Type B pancreatic cell (in vitro differentiated cells): ENCODE results near the gene IDH2. TPM values are rescaled to one million over a fixed set of nuclear protein-coding genes. Genes with fewer than 3 reads are reported as not detected.

Experiments used
- DNase-seq: peaks from one replicate; pipeline ENCODE4 v3.0.0; 2021; ENCODE audit warnings: mixed read lengths; ENCODE audit not compliant: unreplicated experiment; ENCODE audit errors: extremely low spot score
- H3K27ac Mint-ChIP-seq: 2 replicates; pipeline ENCODE4 v1.8.0; 2021; ENCODE audit warnings: mild to moderate bottlenecking, mixed read lengths
- H3K27me3 Mint-ChIP-seq: 2 replicates; pipeline ENCODE4 v1.8.0; 2021; ENCODE audit warnings: mixed read lengths
- H3K36me3 Mint-ChIP-seq: 2 replicates; pipeline ENCODE4 v1.8.0; 2021; ENCODE audit warnings: mixed read lengths
- H3K4me1 Mint-ChIP-seq: one replicate; pipeline ENCODE4 v1.8.0; 2021; ENCODE audit warnings: mixed read lengths; ENCODE audit not compliant: unreplicated experiment
- H3K4me3 Mint-ChIP-seq: 2 replicates; pipeline ENCODE4 v1.8.0; 2021; ENCODE audit warnings: mild to moderate bottlenecking, mixed read lengths
- H3K9me3 Mint-ChIP-seq: 2 replicates; pipeline ENCODE4 v1.8.0; 2021; ENCODE audit warnings: mixed read lengths
- total RNA-seq: library from RNA; stranded (reverse); gene quantifications from 2 replicates; pipeline ENCODE4 v1.2.1, GENCODE V29; 2021; ENCODE audit warnings: low replicate concordance
- TF ChIP-seq, protein P1 (sequence below): fragments of 200-600 bp; sonication (generic); conservative IDR thresholded peaks from 2 replicates; pipeline ENCODE4 v1.5.0; 2021; ENCODE audit warnings: antibody characterized with exemption, mild to moderate bottlenecking

IDH2 gene
- total RNA-seq, 1 donor from 2014 or later: 225 TPM

DNA sequence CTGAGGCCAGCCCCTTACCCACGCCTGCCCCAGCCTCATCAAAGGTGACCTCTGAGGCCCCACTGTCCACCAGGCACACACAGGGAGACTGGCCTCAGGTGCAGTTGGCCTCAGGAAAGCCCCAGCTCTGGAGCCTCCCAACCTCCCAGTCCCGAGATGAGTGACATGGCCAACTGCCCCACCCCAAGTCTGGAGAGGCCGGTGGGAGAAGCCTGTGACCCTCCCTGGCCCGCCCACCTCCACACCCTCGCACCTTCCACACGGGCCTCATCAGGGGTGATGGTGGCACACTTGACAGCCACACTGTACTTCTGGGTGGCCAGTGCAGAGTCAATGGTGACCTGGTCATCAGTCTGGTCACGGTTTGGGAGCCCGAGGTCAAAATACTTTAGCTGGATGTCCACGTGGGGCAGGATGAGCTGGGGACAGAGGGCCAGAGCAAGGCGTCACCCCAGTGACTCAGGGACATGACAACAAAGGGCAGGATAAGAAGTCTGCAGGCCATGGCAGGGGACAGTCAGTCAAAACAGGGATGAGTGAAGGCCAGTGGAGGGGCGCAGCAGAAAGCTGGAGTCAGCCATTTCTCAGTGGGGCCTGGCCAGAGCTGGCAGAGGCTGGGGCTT lies 11.9 kb downstream of the IDH2 start:
- Mint-ChIP-seq H3K4me1 (peaks cover 14% of the 10 kb centered on the region), H3K36me3 (peaks cover 22% of the 10 kb centered on the region), H3K4me3 (no peak overlapping the region), H3K9me3 (no peaks in the 10 kb centered on the region), H3K27ac (no peak overlapping the region), H3K27me3 (no peaks in the 10 kb centered on the region)
- TF ChIP-seq, protein P1, sequence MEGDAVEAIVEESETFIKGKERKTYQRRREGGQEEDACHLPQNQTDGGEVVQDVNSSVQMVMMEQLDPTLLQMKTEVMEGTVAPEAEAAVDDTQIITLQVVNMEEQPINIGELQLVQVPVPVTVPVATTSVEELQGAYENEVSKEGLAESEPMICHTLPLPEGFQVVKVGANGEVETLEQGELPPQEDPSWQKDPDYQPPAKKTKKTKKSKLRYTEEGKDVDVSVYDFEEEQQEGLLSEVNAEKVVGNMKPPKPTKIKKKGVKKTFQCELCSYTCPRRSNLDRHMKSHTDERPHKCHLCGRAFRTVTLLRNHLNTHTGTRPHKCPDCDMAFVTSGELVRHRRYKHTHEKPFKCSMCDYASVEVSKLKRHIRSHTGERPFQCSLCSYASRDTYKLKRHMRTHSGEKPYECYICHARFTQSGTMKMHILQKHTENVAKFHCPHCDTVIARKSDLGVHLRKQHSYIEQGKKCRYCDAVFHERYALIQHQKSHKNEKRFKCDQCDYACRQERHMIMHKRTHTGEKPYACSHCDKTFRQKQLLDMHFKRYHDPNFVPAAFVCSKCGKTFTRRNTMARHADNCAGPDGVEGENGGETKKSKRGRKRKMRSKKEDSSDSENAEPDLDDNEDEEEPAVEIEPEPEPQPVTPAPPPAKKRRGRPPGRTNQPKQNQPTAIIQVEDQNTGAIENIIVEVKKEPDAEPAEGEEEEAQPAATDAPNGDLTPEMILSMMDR: no peak
- no peak for DNase-seq

- peaks cover 4% of the 10 kb centered on the region for H3K4me1 Mint-ChIP-seq
- H3K36me3 Mint-ChIP-seq: peaks cover 22% of the 10 kb centered on the region
- H3K27me3 Mint-ChIP-seq: no peaks in the 10 kb centered on the region
- TF ChIP-seq, protein P1: no peak
- H3K27ac Mint-ChIP-seq: peak overlapping the region; percentile 57
- no peaks in the 10 kb centered on the region for H3K9me3 Mint-ChIP-seq
- DNase-seq: no peak
- no peak overlapping the region for H3K4me3 Mint-ChIP-seq
Observed at GRCh38 chr15:90087454-90088154, 14.7 kb downstream of the IDH2 start.

DNA sequence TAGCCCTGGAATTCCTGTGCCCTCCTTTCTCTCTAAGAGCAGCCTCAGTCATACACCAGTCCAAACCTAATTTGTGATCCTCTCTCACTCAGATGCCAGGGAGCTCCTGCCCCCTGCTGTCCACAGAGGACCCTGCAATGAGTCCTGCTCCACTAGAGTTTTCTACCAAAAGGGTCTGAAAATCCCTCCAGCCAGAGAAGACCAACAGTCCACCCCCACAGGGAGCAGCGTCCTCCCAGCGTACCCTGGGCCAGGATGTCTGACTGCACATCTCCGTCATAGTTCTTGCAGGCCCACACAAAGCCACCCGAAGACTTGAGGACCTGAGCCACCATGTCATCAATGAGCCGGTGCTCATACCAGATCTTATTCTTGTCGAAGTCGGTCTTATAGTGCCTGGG lies 15.4 kb downstream of the IDH2 start:
- no peak overlapping the region for H3K4me3 Mint-ChIP-seq
- no peak for DNase-seq
- no peaks in the 10 kb centered on the region for H3K27me3 Mint-ChIP-seq
- H3K36me3 Mint-ChIP-seq: peaks cover 19% of the 10 kb centered on the region
- H3K27ac Mint-ChIP-seq: peak overlapping the region; percentile 57
- TF ChIP-seq, protein P1: peak; percentile 79
- no peaks in the 10 kb centered on the region for H3K9me3 Mint-ChIP-seq
- H3K4me1 Mint-ChIP-seq: peaks cover 4% of the 10 kb centered on the region

DNA sequence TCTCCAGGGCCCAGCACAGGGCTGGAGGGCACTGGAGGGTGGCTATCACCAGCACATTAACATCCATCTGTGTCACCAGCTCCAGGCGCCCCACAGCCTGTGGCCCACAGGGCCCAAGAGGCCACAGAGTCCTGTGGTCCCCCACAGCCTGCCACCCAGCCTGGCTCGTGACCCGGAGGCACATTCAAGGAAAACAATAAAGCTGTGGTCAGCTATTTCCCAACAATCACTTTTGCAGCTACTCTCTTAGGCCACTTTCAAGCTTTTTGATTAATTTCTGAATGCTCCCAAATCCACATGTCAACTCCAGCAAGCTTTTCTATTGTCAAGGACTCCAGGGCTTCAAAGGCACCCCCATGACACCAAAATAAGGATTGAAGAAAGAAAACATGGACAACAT lies 16.7 kb downstream of the IDH2 start:
- Mint-ChIP-seq H3K27me3 (no peaks in the 10 kb centered on the region), H3K4me3 (no peak overlapping the region), H3K27ac (peak overlapping the region; percentile 34), H3K36me3 (peaks cover 15% of the 10 kb centered on the region), H3K9me3 (no peaks in the 10 kb centered on the region), H3K4me1 (peaks cover 4% of the 10 kb centered on the region)
- TF ChIP-seq, protein P1: no peak
- no peak for DNase-seq

DNA sequence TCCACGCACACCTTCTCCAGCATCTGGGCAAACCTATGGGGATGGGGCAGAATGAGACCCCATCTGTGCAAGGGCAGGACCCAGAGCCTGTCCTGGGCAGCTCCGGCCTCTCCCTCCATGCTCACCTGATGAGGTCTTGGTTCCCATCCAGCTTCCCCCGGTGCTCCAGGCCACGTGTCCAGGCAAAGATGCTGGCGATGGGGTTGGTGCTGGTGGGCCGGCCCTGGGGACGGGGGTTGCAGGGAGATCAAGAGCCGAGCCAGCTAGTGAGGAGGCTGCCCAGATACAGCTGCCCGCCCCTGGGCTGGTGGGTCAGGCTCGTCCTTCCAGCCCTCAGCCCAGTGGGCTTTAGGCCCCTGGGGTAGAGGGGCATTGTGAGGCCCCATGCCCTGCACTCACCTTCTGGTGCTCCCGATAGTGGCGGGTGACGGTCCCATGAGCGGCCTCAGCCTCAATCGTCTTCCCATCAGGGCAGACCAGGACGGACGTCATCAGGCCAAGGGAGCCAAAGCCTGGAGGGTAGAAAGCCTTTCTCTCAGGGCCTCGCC lies 17.3 kb downstream of the IDH2 start:
- H3K27ac Mint-ChIP-seq: no peak overlapping the region
- no peaks in the 10 kb centered on the region for H3K27me3 Mint-ChIP-seq
- peaks cover 15% of the 10 kb centered on the region for H3K36me3 Mint-ChIP-seq
- H3K4me3 Mint-ChIP-seq: no peak overlapping the region
- no peaks in the 10 kb centered on the region for H3K9me3 Mint-ChIP-seq
- TF ChIP-seq, protein P1: no peak
- DNase-seq: no peak
- peaks cover 4% of the 10 kb centered on the region for H3K4me1 Mint-ChIP-seq
